Measurements from ENCODE around the gene AKAP6. TPM values are rescaled to one million over a fixed set of nuclear protein-coding genes. Genes with fewer than 3 reads are reported as not detected.

Gene AKAP6
- total RNA-seq, 2 experiments from 2014 or later: 1.1 to 1.4 TPM

DNA sequence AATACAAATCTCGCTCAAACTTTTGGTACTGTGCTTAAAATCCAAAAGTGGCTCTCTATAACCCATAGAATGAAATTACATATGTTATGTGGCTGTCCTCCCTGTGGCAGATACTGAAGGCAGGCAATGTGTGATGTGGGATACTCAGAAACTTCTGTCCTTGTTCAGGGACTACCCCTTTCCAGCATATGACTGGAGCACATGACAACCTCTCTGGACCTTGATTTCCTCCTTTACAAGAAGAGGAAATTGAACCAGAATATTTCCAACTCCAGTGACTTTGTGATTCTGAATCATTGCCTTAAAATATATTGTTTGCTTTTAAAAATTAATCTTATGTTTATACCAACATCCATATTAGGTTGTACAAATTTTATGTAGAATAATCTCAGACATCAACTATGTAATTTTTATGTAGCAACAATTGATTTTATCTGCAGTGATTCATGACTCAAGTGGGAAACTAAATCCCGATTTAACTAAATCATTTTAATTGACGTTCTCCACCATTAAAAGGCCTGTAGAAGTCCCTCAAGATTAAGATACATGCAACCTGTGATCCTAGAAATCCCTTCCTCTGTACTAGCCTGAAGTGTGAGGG is 162.4 kb downstream of the AKAP6 start:
- ChIA-PET CTCF (no interaction called here), POLR2A (no interaction called here)
- no peaks in the 10 kb centered on the region for H3K9me3 Mint-ChIP-seq
- H3K36me3 Mint-ChIP-seq (ENCODE audit: low read depth): no peaks in the 10 kb centered on the region
- H3K27ac Mint-ChIP-seq: no peak overlapping the region
- H3K4me3 Mint-ChIP-seq: no peak overlapping the region
- H3K4me1 Mint-ChIP-seq: no peaks in the 10 kb centered on the region
- peaks cover 2% of the 10 kb centered on the region for H3K27me3 Mint-ChIP-seq
- no peak for DNase-seq

DNA sequence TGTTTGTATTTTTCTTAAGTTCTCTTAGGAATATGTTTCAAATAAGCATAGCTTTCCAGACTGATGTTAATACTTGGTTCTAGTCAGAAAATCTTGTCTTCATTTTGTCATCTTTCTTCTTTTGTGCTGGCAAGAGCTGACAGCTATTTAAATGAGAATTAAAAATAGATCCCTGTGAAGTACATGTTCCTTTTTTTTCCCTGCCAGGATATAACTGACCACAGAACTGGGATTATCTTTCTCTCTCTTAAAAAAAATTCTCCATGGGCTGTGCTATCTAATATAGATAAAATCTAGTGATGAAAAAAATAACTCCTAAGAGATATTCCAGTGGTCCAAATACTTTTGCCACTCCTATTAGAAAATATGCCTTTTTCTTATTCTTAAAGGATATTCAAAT is 163.4 kb downstream of the AKAP6 start:
- ChIA-PET POLR2A (no interaction called here), CTCF (no interaction called here)
- peaks cover 2% of the 10 kb centered on the region for H3K27me3 Mint-ChIP-seq

DNA sequence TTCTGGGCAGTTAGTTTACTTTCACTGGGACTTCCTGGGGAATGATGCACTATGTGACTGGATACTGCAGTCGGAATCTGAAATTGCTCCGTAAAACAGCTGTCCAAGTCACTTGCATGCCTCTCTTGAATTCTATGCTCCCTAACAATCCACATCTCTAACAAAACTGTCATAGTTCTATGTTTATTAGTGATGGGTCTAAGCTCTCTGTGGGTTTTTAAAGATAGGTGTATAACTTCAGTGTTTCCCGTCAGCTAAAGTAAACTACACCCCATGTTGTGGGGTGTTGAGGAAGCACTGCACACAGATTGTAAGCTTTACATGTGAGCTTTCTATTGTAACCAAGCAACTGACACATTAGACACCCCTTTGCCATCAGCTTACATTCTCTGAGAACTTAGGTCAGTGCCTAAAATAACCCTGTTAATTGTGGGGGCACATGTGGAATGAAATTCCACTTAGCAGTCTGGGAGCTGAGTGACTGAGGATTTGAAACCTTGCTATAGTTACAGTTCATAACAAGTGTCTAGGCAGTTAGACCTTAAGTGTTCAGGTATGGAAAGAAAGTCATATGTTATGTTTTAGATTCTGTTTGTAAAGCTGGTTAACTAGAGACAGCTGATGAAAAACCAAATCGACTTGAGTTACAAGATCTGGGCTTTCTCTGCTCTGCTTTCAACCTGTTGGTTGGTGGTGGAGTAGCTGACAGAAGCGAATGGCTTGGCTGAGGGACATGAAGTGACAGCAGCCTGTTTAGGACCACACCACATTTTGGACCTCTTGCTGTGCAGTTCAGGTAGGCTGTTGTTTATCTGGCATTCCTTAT is 165.7 kb downstream of the AKAP6 start:
- Mint-ChIP-seq H3K27ac (no peak overlapping the region), H3K9me3 (no peaks in the 10 kb centered on the region), H3K4me1 (no peaks in the 10 kb centered on the region), H3K36me3 (ENCODE audit: low read depth) (no peaks in the 10 kb centered on the region), H3K27me3 (peaks cover 2% of the 10 kb centered on the region), H3K4me3 (no peak overlapping the region)
- POLR2A ChIA-PET: no interaction called here
- CTCF ChIA-PET: no interaction called here
- DNase-seq: no peak

More for the DNA sequence above, 163.4 kb downstream of the AKAP6 start:
- Mint-ChIP-seq H3K4me3 (no peak overlapping the region), H3K36me3 (ENCODE audit: low read depth) (no peaks in the 10 kb centered on the region), H3K4me1 (no peaks in the 10 kb centered on the region), H3K9me3 (no peaks in the 10 kb centered on the region), H3K27ac (no peak overlapping the region)
- no peak for DNase-seq

DNA sequence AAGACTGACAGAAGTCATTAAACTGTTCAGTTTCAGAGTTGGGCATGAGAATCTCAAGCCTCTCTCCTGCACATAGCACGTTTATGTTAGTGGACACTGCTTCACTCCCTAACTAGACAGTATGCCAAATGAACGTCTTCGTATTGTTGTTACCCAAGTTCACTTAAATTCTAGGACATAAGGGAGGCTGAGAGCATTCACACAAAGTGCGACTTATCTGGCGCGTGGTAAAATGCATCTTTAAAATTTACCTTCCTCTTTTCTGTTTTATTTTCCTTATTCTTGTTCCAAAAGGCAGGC is 166.3 kb downstream of the AKAP6 start:
- no peak overlapping the region for H3K27ac Mint-ChIP-seq
- H3K4me1 Mint-ChIP-seq: no peaks in the 10 kb centered on the region
- no peaks in the 10 kb centered on the region for H3K9me3 Mint-ChIP-seq
- peaks cover 2% of the 10 kb centered on the region for H3K27me3 Mint-ChIP-seq
- no peak for DNase-seq
- no peaks in the 10 kb centered on the region for H3K36me3 Mint-ChIP-seq (ENCODE audit: low read depth)
- no peak overlapping the region for H3K4me3 Mint-ChIP-seq
- POLR2A ChIA-PET: no interaction called here
- CTCF ChIA-PET: no interaction called here

DNA sequence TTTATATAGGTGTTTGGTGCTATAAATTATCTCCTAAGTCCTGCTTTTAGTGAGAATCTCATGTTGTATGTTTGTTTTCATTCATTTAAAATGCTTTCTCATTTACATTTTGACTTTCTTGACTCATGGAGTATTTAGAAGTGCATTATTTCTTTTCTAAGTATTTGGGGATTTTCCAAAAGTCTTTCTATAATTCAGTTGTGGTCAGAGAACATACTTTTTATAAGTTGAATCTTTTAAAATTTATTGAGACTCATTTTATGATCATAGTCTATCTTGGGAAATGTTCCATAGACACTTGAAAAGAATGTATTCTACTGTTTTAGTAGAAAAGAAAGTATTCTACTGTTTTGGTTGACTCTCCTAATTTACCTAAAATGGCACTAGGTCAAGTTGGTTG is 168.2 kb downstream of the AKAP6 start:
- DNase-seq: no peak
- H3K27me3 Mint-ChIP-seq: peaks cover 3% of the 10 kb centered on the region
- H3K9me3 Mint-ChIP-seq: no peaks in the 10 kb centered on the region
- H3K36me3 Mint-ChIP-seq (ENCODE audit: low read depth): no peaks in the 10 kb centered on the region
- POLR2A ChIA-PET: no interaction called here
- CTCF ChIA-PET: no interaction called here
- no peaks in the 10 kb centered on the region for H3K4me1 Mint-ChIP-seq
- no peak overlapping the region for H3K4me3 Mint-ChIP-seq
- H3K27ac Mint-ChIP-seq: no peak overlapping the region

DNA sequence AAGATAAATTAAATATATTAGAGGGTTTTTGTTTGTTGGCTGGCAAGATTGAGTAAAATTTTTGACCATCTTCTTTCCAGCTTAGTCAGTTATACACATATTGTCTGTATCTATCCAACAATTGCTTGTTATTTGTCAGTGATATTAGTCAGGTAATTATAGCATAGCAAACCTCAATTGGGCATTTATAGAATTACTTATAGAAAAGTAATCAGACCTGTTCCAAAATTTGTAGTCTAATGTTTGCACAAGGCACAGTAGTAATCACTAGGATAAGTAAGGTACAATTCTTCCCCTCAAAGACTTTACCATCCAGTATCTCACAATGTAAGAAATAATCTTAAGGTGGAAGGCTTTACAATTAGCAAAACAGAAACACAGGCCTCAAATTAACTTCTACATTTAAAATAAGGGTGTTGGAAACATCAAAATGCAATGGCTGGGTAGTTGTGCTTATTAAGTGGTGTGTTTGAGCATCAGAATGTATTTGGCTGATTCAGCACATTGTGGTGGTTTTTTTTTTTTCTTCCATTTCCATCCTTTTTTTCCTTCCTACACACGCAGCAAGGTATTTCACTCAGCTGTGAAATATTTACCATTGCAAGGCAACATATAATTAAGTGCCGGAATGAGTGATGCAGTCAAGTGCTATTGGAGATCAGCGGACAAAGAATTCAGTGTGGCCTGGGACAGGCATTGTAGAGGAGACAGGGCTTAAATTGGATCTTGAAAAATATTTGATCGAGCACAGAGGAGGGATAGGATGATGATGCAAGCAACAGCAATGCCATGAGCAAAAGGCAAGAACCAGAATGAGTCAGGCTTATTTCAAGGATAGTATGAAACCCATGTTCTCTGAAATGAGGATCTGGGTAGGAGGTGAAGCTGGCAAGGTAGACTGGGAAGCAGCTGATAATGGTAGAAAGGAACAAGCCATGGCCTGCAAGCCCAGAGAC is 178.2 kb downstream of the AKAP6 start:
- ChIA-PET CTCF (no interaction called here), POLR2A (no interaction called here)
- no peak overlapping the region for H3K4me3 Mint-ChIP-seq
- H3K27ac Mint-ChIP-seq: no peak overlapping the region
- no peaks in the 10 kb centered on the region for H3K36me3 Mint-ChIP-seq (ENCODE audit: low read depth)
- no peak for DNase-seq
- no peaks in the 10 kb centered on the region for H3K27me3 Mint-ChIP-seq
- no peaks in the 10 kb centered on the region for H3K9me3 Mint-ChIP-seq
- no peaks in the 10 kb centered on the region for H3K4me1 Mint-ChIP-seq

DNA sequence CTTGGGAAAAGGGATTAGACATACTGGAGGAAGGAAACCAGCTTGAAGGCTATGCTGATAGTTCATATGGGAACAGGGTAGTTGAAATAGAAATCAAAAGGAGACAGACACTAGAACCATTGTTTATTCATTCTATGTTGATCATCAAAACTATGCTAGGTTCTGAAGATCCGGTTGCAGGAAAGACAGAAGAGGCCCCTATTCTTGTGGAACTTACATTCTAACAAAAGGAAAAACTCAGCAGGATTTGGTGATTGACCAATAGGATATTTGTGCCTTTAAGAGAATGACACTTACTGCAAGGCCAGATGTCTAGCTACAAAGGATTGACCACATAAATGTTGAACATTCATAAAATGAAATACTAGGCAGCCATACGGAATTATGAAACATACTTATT is 179.2 kb downstream of the AKAP6 start:
- H3K27me3 Mint-ChIP-seq: no peaks in the 10 kb centered on the region
- CTCF ChIA-PET: no interaction called here
- H3K27ac Mint-ChIP-seq: no peak overlapping the region
- no peaks in the 10 kb centered on the region for H3K9me3 Mint-ChIP-seq
- POLR2A ChIA-PET: no interaction called here
- no peaks in the 10 kb centered on the region for H3K36me3 Mint-ChIP-seq (ENCODE audit: low read depth)
- no peaks in the 10 kb centered on the region for H3K4me1 Mint-ChIP-seq
- no peak overlapping the region for H3K4me3 Mint-ChIP-seq
- no peak for DNase-seq

DNA sequence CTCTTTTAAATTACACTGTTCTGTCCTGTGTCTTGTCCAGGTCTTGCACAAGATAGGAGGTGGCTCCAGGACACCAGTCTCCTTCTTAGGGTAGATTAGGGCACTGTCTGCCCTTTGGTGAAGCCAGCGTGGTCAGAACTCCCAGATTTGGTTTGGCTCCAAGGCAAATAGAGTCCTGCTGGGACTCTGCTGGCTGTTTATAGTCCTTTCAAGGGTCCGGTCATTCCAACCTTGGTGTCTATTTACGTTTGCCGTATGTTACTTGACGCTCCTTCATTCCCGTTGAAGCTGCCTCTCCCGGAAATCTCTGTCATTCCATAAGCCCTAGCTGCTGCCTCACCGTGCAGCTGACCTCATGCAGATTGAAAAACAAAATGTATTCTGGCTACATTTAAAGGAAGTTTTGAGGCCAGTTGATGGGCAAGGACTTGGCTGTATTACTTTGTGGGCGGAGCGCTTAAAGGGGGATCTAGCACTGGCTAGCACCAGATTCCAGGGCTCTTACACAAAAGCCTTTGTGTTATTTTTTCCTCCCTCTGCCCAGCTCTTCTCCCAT is 180.6 kb downstream of the AKAP6 start:
- no peak for DNase-seq
- ChIA-PET POLR2A (no interaction called here), CTCF (no interaction called here)
- Mint-ChIP-seq H3K27me3 (no peaks in the 10 kb centered on the region), H3K4me1 (no peaks in the 10 kb centered on the region), H3K9me3 (no peaks in the 10 kb centered on the region), H3K27ac (no peak overlapping the region), H3K4me3 (no peak overlapping the region), H3K36me3 (ENCODE audit: low read depth) (no peaks in the 10 kb centered on the region)

DNA sequence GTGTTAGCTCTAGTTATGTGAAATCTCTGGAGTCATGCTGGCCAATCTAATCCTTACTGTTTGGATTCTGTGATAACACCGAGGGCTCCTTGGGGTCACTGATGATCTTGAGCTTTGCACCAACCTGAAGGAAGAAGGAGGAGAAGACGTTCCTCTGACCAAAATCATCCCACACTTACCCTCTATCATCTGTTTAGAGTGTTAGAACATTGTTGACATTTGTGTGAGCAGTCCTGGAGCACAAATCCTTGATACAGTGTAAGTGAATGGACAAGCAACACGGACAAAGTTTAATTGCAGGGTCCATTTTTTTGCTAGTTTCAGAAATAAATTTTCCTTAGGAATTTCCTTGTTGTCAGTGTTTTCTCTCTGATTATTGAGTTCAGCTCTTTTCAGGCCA is 181.7 kb downstream of the AKAP6 start:
- ChIA-PET POLR2A (no interaction called here), CTCF (no interaction called here)
- DNase-seq: no peak
- H3K9me3 Mint-ChIP-seq: no peaks in the 10 kb centered on the region
- no peaks in the 10 kb centered on the region for H3K4me1 Mint-ChIP-seq
- H3K4me3 Mint-ChIP-seq: no peak overlapping the region
- no peak overlapping the region for H3K27ac Mint-ChIP-seq
- H3K36me3 Mint-ChIP-seq (ENCODE audit: low read depth): no peaks in the 10 kb centered on the region
- no peaks in the 10 kb centered on the region for H3K27me3 Mint-ChIP-seq

DNA sequence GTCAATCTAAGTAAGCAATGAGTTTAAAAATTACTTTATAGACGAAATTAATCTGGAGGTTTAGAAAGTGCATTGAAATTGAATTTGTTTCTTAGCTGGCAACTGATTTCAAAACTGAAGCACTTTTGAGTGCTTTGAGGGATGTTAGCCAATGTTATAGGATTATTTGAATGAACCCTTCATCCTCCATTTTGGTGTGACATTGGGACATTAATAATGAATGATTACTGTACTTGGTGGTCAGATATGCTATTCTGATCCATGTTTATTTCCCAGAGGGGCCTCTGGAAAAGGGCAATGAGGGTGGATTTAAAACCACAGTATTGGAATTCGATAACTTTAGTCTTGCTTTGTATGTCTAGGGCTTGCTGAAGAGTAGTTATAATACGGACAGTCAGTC is 183.2 kb downstream of the AKAP6 start:
- Mint-ChIP-seq H3K9me3 (no peaks in the 10 kb centered on the region), H3K27me3 (no peaks in the 10 kb centered on the region), H3K4me3 (no peak overlapping the region), H3K4me1 (no peaks in the 10 kb centered on the region), H3K27ac (no peak overlapping the region), H3K36me3 (ENCODE audit: low read depth) (no peaks in the 10 kb centered on the region)
- ChIA-PET CTCF (no interaction called here), POLR2A (no interaction called here)
- DNase-seq: no peak

DNA sequence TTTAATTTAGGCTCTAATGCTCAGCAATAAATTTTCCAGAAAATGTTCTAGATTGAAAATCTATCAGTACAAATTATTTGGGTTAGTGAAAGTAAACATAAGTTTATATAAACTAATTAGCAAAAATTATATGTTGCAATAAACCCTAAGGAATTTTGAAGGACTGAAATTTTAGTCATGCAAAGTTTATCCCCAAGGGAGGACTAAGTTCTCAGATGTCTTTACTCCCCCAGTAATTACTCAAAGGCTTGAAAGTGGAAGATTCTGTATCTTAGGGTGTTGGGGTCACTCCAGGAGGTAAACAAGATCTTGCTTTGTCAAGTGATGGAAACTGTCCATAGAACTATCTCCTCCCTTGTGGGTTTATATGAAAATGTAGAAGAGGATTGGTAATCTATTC is 183.7 kb downstream of the AKAP6 start:
- DNase-seq: no peak
- ChIA-PET POLR2A (no interaction called here), CTCF (interaction anchor here (1.5 kb wide), 1 partner anchor 48 kb away, joined by 3 read pairs; no protein-coding TSS in a partner anchor)
- Mint-ChIP-seq H3K27ac (no peak overlapping the region), H3K4me1 (no peaks in the 10 kb centered on the region), H3K9me3 (no peaks in the 10 kb centered on the region), H3K4me3 (no peak overlapping the region), H3K36me3 (ENCODE audit: low read depth) (no peaks in the 10 kb centered on the region), H3K27me3 (no peaks in the 10 kb centered on the region)

DNA sequence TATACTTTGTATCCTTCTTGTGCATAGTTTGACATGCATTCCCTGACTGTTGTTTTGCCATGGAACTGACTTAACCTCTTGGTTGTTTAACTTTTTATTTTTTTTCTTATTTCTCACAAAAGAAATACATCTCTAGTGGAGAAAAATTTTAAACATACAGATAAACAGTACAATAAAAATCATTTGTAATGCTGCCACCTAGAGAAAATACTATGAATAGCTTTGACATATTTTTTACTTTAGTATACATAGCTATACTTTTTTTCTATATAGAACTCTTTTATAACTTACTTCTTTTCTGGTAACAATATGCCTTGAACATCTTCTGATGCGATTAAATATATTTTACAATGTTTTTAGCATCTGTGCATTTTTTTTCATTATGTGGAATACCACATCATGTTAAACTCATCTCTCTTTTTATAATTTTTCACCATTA is 184.5 kb downstream of the AKAP6 start:
- Mint-ChIP-seq H3K27me3 (no peaks in the 10 kb centered on the region), H3K4me3 (no peak overlapping the region), H3K36me3 (ENCODE audit: low read depth) (no peaks in the 10 kb centered on the region), H3K4me1 (no peaks in the 10 kb centered on the region), H3K27ac (no peak overlapping the region), H3K9me3 (no peaks in the 10 kb centered on the region)
- POLR2A ChIA-PET: no interaction called here
- DNase-seq: no peak
- CTCF ChIA-PET: interaction anchor here (0.7 to 1.5 kb wide), 3 partner anchors 9 to 47 kb away, joined by 3 to 5 read pairs (median 3); no protein-coding TSS in a partner anchor

DNA sequence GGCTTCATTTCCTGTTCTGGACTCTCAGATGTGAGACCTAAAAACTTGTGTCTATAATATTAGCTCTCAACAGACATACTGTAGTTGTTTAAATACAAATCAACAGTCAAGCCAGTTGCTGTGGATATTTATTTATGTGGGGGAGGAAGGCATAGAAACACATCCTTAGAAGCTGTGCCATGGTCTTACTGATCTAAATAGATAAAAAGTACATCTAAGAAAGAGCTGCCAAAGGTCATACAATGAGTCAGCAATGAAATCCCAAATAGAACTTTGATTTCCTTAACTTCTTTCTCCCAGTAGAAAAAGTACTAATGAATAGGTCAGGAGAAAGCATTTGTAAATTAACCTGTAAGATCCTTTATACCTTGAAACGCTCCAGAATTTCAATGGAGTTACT is 185.1 kb downstream of the AKAP6 start:
- no peaks in the 10 kb centered on the region for H3K9me3 Mint-ChIP-seq
- H3K4me3 Mint-ChIP-seq: no peak overlapping the region
- no peaks in the 10 kb centered on the region for H3K4me1 Mint-ChIP-seq
- no peaks in the 10 kb centered on the region for H3K36me3 Mint-ChIP-seq (ENCODE audit: low read depth)
- no peak overlapping the region for H3K27ac Mint-ChIP-seq
- no peak for DNase-seq
- ChIA-PET CTCF (interaction anchor here (0.7 to 1.5 kb wide), 3 partner anchors 10 to 46 kb away, joined by 3 to 5 read pairs (median 3); no protein-coding TSS in a partner anchor), POLR2A (no interaction called here)
- no peaks in the 10 kb centered on the region for H3K27me3 Mint-ChIP-seq
